SK-N-SH (cell line): ENCODE data around the gene ADRA1B. TPM values are rescaled to one million over a fixed set of nuclear protein-coding genes. Genes with fewer than 3 reads are reported as not detected.
A peak's percentile ranks its signal among the peaks of the same experiment; 100 is the strongest.

Source experiments
- CTCF ChIA-PET: fragments of 300-600, 350-600 bp; formaldehyde crosslinking; extraction: SDS; loops from one replicate; lab custom pipeline; 2021; lab: Yijun Ruan, JAX
- POLR2A ChIA-PET: fragments of 350-600 bp; sonication (Branson Sonifier 250); formaldehyde crosslinking; extraction: SDS; loops from one replicate; lab custom pipeline; 2020; ENCODE audit warnings: antibody characterized with exemption, inconsistent platforms; lab: Yijun Ruan, JAX
- DNase-seq: peaks from one replicate; pipeline ENCODE4 v3.0.0; 2012
- H2AFZ ChIP-seq: fragments of 200-600 bp; sonication (generic); 2 replicates; pipeline ENCODE4 v1.8.1; 2016; ENCODE audit warnings: antibody characterized with exemption, mild to moderate bottlenecking, low read depth
- H3F3A ChIP-seq: fragments of 200-600 bp; sonication (generic); replicated peaks from 2 replicates; pipeline ENCODE3; 2016; ENCODE audit warnings: antibody characterized with exemption, mild to moderate bottlenecking; ENCODE audit not compliant: insufficient read depth
- H3K27ac ChIP-seq, 2 experiments: fragments of 200-500 bp in 1 of 2; fragments of 200-600 bp in 1 of 2; sonication (Bioruptor generic) in 1 of 2; sonication (generic), shearing (Covaris generic) in 1 of 2; 2 replicates each; pipeline versions ENCODE4 v1.5.1 to v1.6.1; 2014 to 2016; ENCODE audit warnings: low read depth in 2 of 2, inconsistent platforms in 1 of 2, low read length in 1 of 2, mild to moderate bottlenecking in 1 of 2, mixed read lengths in 1 of 2
- H3K27me3 ChIP-seq: fragments of 200-600 bp; sonication (generic), shearing (Covaris generic); 2 replicates; pipeline ENCODE4 v1.6.1; 2016; ENCODE audit warnings: mixed run types; ENCODE audit not compliant: insufficient read depth
- H3K36me3 ChIP-seq, 2 experiments: fragments of 200-500 bp in 1 of 2; fragments of 200-600 bp in 1 of 2; sonication (Bioruptor generic) in 1 of 2; sonication (generic) in 1 of 2; replicated peaks in 1 of 2; 2 replicates each; pipeline versions ENCODE3 to v1.5.1; 2014 to 2016; ENCODE audit warnings: low read length in 1 of 2, mild to moderate bottlenecking in 1 of 2; ENCODE audit not compliant: insufficient read depth in 2 of 2, control insufficient read depth in 1 of 2
- H3K4me1 ChIP-seq, 2 experiments: fragments of 200-500 bp in 1 of 2; fragments of 200-600 bp in 1 of 2; sonication (Bioruptor generic) in 1 of 2; sonication (generic), shearing (Covaris generic) in 1 of 2; 2 replicates each; pipeline versions ENCODE4 v1.5.1 to v1.6.1; 2014 to 2016; ENCODE audit warnings: low read depth in 1 of 2, low read length in 1 of 2, mixed run types in 1 of 2; ENCODE audit not compliant: insufficient read depth in 2 of 2, control insufficient read depth in 1 of 2
- H3K4me2 ChIP-seq: fragments of 200-600 bp; sonication (generic), shearing (Covaris generic); 2 replicates; pipeline ENCODE4 v1.6.1; 2017; ENCODE audit warnings: mixed run types
- H3K4me3 ChIP-seq, 2 experiments: fragments of 200-500 bp in 1 of 2; fragments of 200-600 bp in 1 of 2; sonication (Bioruptor generic) in 1 of 2; sonication (generic), shearing (Covaris generic) in 1 of 2; 2 replicates each; pipeline versions ENCODE4 v1.5.1 to v1.8.1; 2014 to 2016; ENCODE audit warnings: low read depth in 2 of 2, inconsistent platforms in 1 of 2, low read length in 1 of 2, mild to moderate bottlenecking in 1 of 2, mixed read lengths in 1 of 2, moderate library complexity in 1 of 2
- H3K79me2 ChIP-seq: fragments of 200-600 bp; sonication (generic); 2 replicates; pipeline ENCODE4 v1.8.1; 2017; ENCODE audit warnings: mild to moderate bottlenecking; ENCODE audit not compliant: insufficient read depth
- H3K9ac ChIP-seq: fragments of 200-600 bp; sonication (generic); 2 replicates; pipeline ENCODE4 v1.6.1; 2017; ENCODE audit warnings: mixed run types
- H3K9me2 ChIP-seq: fragments of 200-600 bp; sonication (generic); 2 replicates; pipeline ENCODE4 v1.6.1; 2017; ENCODE audit warnings: mixed run types
- H3K9me3 ChIP-seq: fragments of 200-600 bp; sonication (generic); 2 replicates; pipeline ENCODE4 v1.6.1; 2017; ENCODE audit warnings: mixed run types, mild to moderate bottlenecking, moderate library complexity
- H4K20me1 ChIP-seq: fragments of 200-600 bp; sonication (generic); 2 replicates; pipeline ENCODE4 v1.6.1; 2017; ENCODE audit warnings: mild to moderate bottlenecking, mixed run types; ENCODE audit not compliant: insufficient read depth
- EZH2phosphoT487 ChIP-seq: fragments of 200-600 bp; sonication (generic); IDR thresholded peaks from 2 replicates; pipeline ENCODE4 v1.6.1; 2017; ENCODE audit warnings: low read depth, mixed run types, mild to moderate bottlenecking, antibody characterized with exemption, moderate library complexity, borderline replicate concordance
- GABPA ChIP-seq: IDR thresholded peaks from 2 replicates; pipeline ENCODE4 v1.4.0; 2012; ENCODE audit warnings: low read depth, mild to moderate bottlenecking
- NFIC ChIP-seq: IDR thresholded peaks from 2 replicates; pipeline ENCODE4 v1.4.0; 2012; ENCODE audit warnings: borderline replicate concordance
- POLR2AphosphoS5 ChIP-seq: IDR thresholded peaks from 2 replicates; pipeline ENCODE4 v1.6.1; 2012; ENCODE audit warnings: low read depth, low read length
- SMC3 ChIP-seq: IDR thresholded peaks from 2 replicates; pipeline ENCODE4 v1.6.1; 2012; ENCODE audit warnings: low read depth, low read length, improper control_type of control experiment
- TCF12 ChIP-seq: IDR thresholded peaks from 2 replicates; pipeline ENCODE4 v1.4.0; 2012
- USF2 ChIP-seq: fragments of 150-350 bp; IDR thresholded peaks from 2 replicates; pipeline ENCODE4 v1.6.1; 2017; ENCODE audit warnings: antibody characterized with exemption, low read length, low read depth, borderline replicate concordance
- WGBS: methylation state at CpG from one replicate; pipeline ENCODE4 v1.1.6; 2017; ENCODE audit warnings: low lambda C conversion rate; 5-methylcytosine and 5-hydroxymethylcytosine counted together
- polyA plus RNA-seq, 3 experiments: library from polyadenylated mRNA; depleted of rRNA; stranded (reverse); fragments of >200 nt; gene quantifications; 2 replicates each; pipeline ENCODE4 v1.2.3, GENCODE V29; 2012

Gene ADRA1B
- polyA plus RNA-seq, 1 of the 3 experiments (the other 2 are of a cell fraction), result 2.2 TPM

- Histone ChIP-seq H3K27ac (no peak overlapping the region), H3K9ac (no peak overlapping the region), H3K9me3 (no peaks in the 10 kb centered on the region), H3K79me2 (no peaks in the 10 kb centered on the region), H3K36me3 (no peaks in the 10 kb centered on the region)
- no peak for DNase-seq
- CTCF ChIA-PET, result no interaction called here
- no peak for TF ChIP-seq GABPA
- no peak for TF ChIP-seq POLR2AphosphoS5
- TF ChIP-seq, all 33 proteins: peak for 0
- Histone ChIP-seq H2AFZ (no peak overlapping the region), H3K9me2 (no peaks in the 10 kb centered on the region), H4K20me1 (no peaks in the 10 kb centered on the region), H3K4me1 (peaks cover 0 to 5% of the 10 kb centered on the region in 2 experiments; a peak in 1 of 4 replicates), H3K4me3 (no peak overlapping the region), H3K4me2 (no peak overlapping the region), H3K27me3 (no peaks in the 10 kb centered on the region), H3F3A (peaks cover 4% of the 10 kb centered on the region)
- POLR2A ChIA-PET, result no interaction called here
- WGBS, result 83% methylated on average over 7 of the region's 7 CpGs
These were observed 22.0 kb upstream of the ADRA1B start for GRCh38 chr5:159894149-159894720.

DNA sequence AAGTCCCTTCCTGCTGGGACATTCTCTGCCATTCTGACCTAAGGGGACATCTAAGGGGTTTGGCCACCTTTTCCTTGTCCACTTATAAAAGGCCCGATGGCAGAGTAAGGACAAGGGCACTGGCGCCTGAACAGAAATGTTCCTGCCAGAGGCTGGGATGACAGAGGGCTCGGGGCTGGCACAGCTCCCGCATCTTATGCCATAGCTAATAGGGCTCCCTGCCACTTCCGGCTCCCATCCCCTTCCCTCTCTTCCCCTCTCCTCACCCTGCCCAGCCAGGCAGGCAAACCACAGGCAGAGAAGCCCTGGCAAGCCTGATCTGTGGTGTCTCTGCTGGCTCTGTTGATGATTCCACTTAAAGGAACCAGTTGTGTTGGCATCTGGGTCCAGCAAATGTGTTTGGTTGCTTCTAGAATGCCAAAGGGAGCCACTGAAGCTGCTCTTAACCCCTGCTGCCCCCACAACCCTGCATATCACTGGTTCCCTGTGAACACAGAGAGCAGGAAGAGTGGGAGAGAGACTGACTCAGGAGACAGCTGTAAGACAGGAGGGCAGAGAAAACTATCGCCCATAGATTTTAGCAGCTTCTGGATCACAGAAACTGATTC is 18.4 kb upstream of the ADRA1B start:
- POLR2A ChIA-PET, result no interaction called here
- TF ChIP-seq USF2 (no peak), EZH2phosphoT487 (no peak), SMC3 (no peak), NFIC (peak; percentile 45; the same call in 1 of the 2 replicates), TCF12 (no peak)
- TF ChIP-seq, all 33 proteins: peak for 1
- Histone ChIP-seq H3K27me3 (no peaks in the 10 kb centered on the region), H3K9me3 (no peaks in the 10 kb centered on the region), H3K36me3 (no peaks in the 10 kb centered on the region), H3K9me2 (no peaks in the 10 kb centered on the region), H3K79me2 (no peaks in the 10 kb centered on the region), H3K9ac (0 out of 2 replicates have a peak overlapping the region, but pooled peaks have one; percentile 3), H3K4me2 (no peak overlapping the region), H3K4me1 (peaks cover 4 to 19% of the 10 kb centered on the region in 2 experiments), H3F3A (peaks cover 14% of the 10 kb centered on the region), H4K20me1 (no peaks in the 10 kb centered on the region), H2AFZ (peak overlapping the region; percentile 32; the same call in 1 of the 2 replicates), H3K4me3 (no peak overlapping the region), H3K27ac (no peak overlapping the region)
- CTCF ChIA-PET, result no interaction called here
- WGBS, result 72% methylated on average over 5 of the region's 6 CpGs
- DNase-seq, result no peak
